ENCODE results near the gene E2F3. TPM values are rescaled to one million over a fixed set of nuclear protein-coding genes. Genes with fewer than 3 reads are reported as not detected.

E2F3 gene
- total RNA-seq, 6 experiments from 2014 or later, result 16.3 to 18.5 (median 17.3) TPM

DNA sequence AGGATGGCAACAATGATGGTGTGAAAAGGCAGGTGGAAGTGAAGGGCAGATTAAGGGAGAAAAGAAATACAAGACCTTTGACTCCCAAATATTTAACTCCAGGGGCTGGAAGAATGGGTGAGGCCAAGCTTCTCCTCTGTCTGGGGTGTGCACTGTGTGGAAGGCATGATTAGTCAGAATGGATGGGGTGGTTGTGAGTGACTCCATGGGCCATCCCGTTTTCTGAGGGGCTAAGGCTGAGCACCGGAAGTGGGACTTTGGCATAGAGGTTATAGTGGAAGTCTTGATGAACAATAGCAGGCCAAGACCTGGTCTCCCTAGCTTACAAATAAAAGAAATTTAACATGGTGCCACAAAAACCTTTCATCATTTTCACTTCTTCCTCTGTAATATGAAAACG lies 12.1 kb downstream of the E2F3 start:
- Mint-ChIP-seq H3K4me3 (no peak overlapping the region), H3K27me3 (ENCODE audit: insufficient read depth) (no peaks in the 10 kb centered on the region), H3K9me3 (no peaks in the 10 kb centered on the region), H3K36me3 (ENCODE audit: low read depth) (peaks cover 24% of the 10 kb centered on the region), H3K4me1 (ENCODE audit: low read depth) (peaks cover 59% of the 10 kb centered on the region), H3K27ac (no peak overlapping the region)
- DNase-seq, result no peak
- TF ChIP-seq, protein P1, sequence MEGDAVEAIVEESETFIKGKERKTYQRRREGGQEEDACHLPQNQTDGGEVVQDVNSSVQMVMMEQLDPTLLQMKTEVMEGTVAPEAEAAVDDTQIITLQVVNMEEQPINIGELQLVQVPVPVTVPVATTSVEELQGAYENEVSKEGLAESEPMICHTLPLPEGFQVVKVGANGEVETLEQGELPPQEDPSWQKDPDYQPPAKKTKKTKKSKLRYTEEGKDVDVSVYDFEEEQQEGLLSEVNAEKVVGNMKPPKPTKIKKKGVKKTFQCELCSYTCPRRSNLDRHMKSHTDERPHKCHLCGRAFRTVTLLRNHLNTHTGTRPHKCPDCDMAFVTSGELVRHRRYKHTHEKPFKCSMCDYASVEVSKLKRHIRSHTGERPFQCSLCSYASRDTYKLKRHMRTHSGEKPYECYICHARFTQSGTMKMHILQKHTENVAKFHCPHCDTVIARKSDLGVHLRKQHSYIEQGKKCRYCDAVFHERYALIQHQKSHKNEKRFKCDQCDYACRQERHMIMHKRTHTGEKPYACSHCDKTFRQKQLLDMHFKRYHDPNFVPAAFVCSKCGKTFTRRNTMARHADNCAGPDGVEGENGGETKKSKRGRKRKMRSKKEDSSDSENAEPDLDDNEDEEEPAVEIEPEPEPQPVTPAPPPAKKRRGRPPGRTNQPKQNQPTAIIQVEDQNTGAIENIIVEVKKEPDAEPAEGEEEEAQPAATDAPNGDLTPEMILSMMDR (IDR thresholded peaks at IDR 0.05), result no peak

DNA sequence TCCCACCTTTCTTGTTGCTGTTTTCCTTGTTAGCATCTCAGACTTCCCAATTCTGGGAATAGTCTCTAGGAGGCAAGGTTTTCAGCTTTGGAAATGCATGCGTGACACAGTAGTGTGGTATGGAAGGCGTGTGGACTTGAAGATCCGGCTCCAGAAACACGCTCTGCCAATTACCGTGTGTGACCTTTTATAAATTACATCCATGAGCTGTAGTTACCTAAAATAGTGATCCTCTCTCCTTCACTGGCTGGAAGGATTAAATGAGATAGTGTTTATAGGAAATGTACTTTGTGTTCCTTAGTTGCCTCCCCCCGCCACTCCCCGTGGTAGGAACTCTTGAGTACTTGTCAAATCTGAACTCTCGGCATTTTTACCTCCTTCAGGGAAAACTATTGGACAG lies 13.0 kb downstream of the E2F3 start:
- H3K9me3 Mint-ChIP-seq, result no peaks in the 10 kb centered on the region
- no peaks in the 10 kb centered on the region for H3K27me3 Mint-ChIP-seq (ENCODE audit: insufficient read depth)
- peaks cover 51% of the 10 kb centered on the region for H3K4me1 Mint-ChIP-seq (ENCODE audit: low read depth)
- H3K36me3 Mint-ChIP-seq (ENCODE audit: low read depth), result peaks cover 24% of the 10 kb centered on the region
- H3K4me3 Mint-ChIP-seq, result no peak overlapping the region
- H3K27ac Mint-ChIP-seq, result no peak overlapping the region; the same call in 1 of the 2 replicates
- TF ChIP-seq, protein P1 (IDR thresholded peaks at IDR 0.05), result no peak
- no peak for DNase-seq

DNA sequence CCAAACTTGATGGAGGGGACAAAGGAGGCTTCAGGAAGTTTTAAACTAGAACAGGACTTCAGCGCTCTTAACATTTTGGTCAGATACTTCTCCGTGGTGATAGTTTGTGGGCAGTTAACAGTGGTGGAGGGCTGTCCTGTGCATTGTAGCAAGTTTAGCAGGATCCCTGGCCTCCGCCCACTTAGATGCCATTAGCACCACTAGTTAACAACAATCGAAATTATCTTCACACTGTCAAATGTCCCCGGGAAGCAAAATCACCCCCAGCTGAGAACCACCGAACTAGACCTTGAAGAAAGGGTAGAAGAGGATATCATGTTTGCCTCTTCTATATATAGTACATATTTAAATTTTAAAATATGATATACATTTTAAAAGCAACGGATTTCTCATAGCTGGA lies 13.6 kb downstream of the E2F3 start:
- peaks cover 24% of the 10 kb centered on the region for H3K36me3 Mint-ChIP-seq (ENCODE audit: low read depth)
- TF ChIP-seq, protein P1 (IDR thresholded peaks at IDR 0.05), result no peak
- no peaks in the 10 kb centered on the region for H3K9me3 Mint-ChIP-seq
- no peaks in the 10 kb centered on the region for H3K27me3 Mint-ChIP-seq (ENCODE audit: insufficient read depth)
- H3K4me3 Mint-ChIP-seq, result no peak overlapping the region
- H3K4me1 Mint-ChIP-seq (ENCODE audit: low read depth), result peaks cover 51% of the 10 kb centered on the region
- peak overlapping the region; percentile 5; the same call in 1 of the 2 replicates for H3K27ac Mint-ChIP-seq
- no peak for DNase-seq

DNA sequence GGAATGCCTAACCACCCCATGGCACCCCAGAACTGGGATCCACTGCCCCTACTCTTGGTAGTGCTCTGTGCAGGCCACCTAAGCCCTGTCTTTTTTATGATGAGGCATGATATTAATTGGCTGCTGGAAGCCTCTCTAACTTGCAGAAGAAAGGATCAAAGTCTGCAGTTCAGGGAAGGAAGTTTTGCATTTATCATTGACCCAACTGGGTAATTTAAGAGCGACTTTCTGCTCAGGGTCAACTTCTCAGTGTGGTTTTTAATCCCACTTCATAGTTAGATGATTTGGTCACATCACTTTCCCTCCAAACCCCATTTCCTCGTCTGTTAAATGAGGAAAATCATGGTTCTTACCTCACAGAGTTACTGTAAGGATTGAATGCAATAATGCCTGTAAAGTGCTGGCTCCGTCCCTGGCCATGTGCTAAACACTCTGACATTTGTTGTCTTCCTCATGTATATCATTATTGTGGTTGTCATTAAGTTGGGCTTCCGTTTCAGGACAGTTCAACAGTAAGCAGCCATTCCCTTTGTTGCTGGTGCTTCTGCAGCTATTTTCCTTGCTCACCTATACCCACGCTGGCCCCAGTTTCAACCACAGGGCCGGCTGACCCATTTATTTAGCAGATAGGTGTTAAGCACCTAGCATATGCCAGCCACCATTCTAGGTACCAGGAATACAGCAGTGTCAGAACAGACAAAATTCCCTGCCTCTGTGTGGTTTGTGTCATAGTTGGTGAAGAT lies 14.2 kb downstream of the E2F3 start:
- TF ChIP-seq, protein P1 (IDR thresholded peaks at IDR 0.05), result no peak
- peaks cover 26% of the 10 kb centered on the region for H3K36me3 Mint-ChIP-seq (ENCODE audit: low read depth)
- peaks cover 54% of the 10 kb centered on the region for H3K4me1 Mint-ChIP-seq (ENCODE audit: low read depth)
- no peaks in the 10 kb centered on the region for H3K9me3 Mint-ChIP-seq
- H3K27ac Mint-ChIP-seq, result no peak overlapping the region; the same call in 1 of the 2 replicates
- DNase-seq, result no peak
- H3K27me3 Mint-ChIP-seq (ENCODE audit: insufficient read depth), result no peaks in the 10 kb centered on the region
- H3K4me3 Mint-ChIP-seq, result no peak overlapping the region

DNA sequence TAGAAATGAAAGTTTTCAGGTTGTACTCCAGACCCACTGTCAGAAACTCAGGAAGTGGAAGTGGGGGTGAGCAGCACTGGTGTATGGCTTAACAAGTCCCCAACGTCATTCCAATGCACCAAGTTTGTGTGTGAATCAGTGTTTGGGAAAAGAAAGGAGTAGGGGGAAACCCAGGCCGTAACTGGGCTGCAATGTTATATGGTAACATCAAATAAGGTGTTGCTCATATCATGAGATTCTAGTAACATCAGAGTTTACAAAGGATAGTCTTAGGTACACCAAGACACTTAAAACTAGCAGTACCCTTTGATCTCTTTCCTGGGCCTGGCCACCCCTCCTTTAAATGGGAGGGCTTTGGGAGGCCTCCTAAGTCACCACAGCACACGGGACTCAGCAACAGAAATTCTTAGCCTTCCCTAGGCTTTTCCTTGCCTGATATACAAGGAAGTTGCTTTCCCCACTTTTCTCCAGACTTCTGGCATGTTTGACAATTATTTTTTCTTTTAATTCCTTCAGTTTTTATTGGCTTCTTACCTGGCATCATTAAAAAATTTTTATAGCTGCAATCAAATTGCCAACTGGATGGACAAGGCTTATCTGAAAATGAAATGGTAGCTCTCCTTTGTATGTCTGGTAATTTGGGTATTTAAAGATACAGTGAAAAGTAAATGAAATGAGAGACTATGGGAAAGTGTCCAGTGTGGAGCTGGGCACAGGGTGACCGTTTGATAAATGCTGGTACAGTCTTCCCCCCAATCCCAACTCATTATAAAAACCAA lies 15.1 kb downstream of the E2F3 start:
- Mint-ChIP-seq H3K27me3 (ENCODE audit: insufficient read depth) (no peaks in the 10 kb centered on the region), H3K9me3 (no peaks in the 10 kb centered on the region), H3K4me1 (ENCODE audit: low read depth) (peaks cover 55% of the 10 kb centered on the region), H3K36me3 (ENCODE audit: low read depth) (peaks cover 31% of the 10 kb centered on the region), H3K27ac (peak overlapping the region; percentile 47), H3K4me3 (no peak overlapping the region)
- TF ChIP-seq, protein P1 (IDR thresholded peaks at IDR 0.05), result no peak
- no peak for DNase-seq
